Stimulated activated CD8-positive, alpha-beta memory T cell treated with anti-CD3 and anti-CD28 coated beads, Interleukin-2, amount 100 ng/mL, for 48 hours (primary cell): ENCODE data around the gene MAPKBP1.

ENCODE experiments used
- DNase-seq, 2 donors: peaks; one replicate each; pipeline ENCODE4 v3.0.0-alpha.2; 2020; ENCODE audit warnings: low read depth in 2 of 2

Gene MAPKBP1

GRCh38 chr15:41806291-41807181 is 32.3 kb downstream of the MAPKBP1 start:
- no peak for DNase-seq

GRCh38 chr15:41809121-41809520 is 34.8 kb downstream of the MAPKBP1 start:
- no peak for DNase-seq

GRCh38 chr15:41809526-41810220 is 35.4 kb downstream of the MAPKBP1 start:
- no peak for DNase-seq

DNA sequence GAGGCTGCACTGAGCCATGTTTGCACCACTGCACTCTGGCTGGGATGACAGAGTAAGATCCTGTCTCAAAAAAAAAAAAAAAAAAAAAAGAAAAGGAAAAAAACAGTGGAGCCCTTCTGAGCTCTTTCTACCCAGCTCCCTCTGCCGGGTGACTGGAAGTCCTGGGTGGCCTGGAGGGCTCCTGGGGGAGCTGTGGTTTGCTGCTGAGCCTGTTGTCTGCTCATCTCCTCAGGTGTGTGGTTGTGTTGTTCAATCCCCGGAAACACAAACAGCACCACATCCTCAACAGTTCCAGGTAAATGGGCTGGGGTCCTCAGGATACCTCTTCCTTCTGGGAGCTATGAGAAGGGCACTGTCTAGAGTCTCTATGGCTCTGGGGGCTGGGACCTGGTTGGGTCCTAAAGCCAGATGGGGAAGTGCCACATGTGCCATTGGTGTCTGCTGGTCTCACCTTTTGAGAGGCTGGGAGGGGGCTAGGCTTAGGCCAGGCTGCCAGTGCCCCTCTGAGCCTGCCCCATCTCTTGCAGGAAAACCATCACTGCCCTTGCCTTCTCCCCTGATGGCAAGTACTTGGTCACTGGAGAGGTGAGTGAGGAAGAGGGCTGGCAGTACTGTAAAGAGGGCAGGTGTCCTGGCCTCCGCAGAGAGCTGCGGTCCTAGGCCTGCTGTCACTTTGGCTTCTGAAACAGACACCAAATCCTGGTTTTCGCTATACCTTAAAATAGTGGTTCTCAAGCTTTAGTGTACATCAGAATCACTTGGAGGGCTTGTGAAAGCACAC is 36.6 kb downstream of the MAPKBP1 start:
- no peak for DNase-seq

DNA sequence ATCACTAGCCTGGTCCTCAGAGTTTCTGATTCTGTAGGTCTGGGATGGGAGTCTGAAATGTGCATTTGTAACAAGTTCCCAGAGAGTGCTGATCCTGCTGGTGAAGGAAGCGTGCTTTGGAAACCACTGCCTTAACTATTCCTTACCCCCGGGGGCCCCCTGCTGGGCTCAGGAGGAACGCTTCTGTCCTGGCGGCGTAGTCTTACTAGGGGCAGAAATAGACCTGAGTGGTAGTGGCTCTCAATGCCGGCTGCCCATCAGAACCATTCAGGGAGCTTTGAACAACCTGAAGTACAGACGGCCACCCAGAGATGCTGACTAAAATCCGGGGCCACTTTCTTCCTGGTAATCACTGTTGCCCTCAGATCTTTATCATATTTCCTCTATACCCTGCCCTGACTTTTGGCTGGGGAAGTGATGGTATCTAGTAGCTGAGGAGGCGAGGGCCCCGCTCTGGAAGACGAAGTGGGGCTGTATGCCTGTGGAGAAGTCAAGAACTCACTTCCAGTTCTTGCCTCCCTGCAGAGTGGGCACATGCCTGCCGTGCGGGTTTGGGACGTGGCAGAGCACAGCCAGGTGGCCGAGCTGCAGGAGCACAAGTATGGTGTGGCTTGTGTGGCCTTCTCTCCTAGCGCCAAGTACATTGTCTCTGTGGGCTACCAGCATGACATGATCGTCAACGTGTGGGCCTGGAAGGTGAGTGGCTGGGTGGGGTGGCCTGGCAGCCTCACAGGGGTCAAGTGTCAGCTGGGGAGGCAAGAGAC is 37.3 kb downstream of the MAPKBP1 start:
- peak; percentile 43 to 69 for DNase-seq

- DNase-seq = no peak
These were observed 38.6 kb downstream of the MAPKBP1 start for GRCh38 chr15:41812820-41813375.

- DNase-seq = no peak
These were observed 39.1 kb downstream of the MAPKBP1 start for GRCh38 chr15:41813426-41813825.

DNA sequence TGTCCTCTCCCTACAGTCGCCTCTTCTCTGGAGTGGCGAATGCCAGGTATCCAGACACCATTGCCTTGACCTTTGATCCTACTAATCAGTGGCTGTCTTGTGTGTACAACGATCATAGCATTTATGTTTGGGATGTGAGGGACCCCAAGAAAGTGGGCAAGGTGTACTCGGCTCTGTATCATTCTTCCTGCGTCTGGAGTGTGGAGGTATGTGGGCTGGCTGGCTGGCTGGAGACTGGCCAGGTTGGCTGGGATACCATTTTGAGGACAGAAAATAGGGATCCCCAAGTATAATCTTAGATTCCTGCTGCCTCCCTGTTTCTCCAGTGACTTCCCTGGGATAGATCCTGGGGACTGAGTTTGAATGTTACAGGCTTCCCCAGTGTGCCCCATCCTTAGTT is 40.2 kb downstream of the MAPKBP1 start:
- DNase-seq = no peak

- no peak for DNase-seq
These were observed 42.5 kb downstream of the MAPKBP1 start for GRCh38 chr15:41816788-41817187.

GRCh38 chr15:41817327-41817726 is 43.0 kb downstream of the MAPKBP1 start:
- no peak for DNase-seq

DNA sequence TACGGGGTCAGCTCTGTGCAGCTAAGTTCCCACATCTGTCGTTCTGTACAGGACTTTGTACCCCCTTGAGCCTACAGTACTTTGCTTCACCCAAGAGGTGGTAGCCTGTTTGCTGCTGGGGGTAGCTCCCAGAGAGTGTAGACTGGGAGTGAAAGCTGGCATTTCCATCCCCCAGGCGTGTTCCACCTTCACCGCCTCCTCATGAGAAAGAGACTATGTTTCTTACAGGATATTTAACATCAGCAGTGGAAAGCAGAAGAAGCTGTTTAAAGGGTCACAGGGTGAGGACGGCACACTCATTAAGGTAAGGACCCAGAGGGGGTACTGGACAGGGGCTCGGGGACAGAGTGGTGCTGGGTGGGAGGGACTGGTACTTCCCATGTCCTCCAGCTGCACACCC is 43.5 kb downstream of the MAPKBP1 start:
- DNase-seq = no peak

DNA sequence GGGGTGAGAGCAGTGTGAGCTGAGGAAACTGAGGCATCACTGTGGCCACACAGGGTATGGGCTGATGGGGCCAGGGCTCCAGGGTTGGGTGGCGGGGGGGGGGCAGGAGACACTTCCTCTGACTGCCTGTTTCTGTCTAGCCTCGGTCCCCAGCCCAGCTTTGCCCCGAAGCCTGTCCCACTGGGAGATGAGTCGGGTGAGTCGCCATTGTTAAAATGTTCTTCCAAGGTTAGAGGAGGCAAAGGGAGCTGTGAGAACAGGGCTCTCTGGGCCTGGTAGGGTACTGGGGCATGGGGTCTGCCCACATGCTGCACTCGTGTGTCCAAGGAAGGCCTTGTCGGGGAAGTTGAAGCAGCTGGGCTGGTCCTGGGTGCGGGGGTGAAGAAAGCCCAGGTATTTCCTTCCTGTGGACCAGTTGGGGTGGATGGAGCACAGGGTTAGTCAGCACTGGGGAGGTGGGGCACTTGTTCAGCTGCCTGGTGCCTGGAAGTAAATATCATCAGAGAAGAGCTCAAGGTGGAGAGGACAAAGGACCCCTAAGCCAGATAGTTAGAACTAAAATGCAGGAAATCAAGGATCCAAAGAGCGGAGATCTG is 45.3 kb downstream of the MAPKBP1 start:
- DNase-seq = no peak

GRCh38 chr15:41820791-41821423 is 46.6 kb downstream of the MAPKBP1 start:
- DNase-seq = no peak

GRCh38 chr15:41821831-41822230 is 47.5 kb downstream of the MAPKBP1 start:
- DNase-seq = no peak

- DNase-seq = no peak
These were observed 48.2 kb downstream of the MAPKBP1 start for GRCh38 chr15:41822471-41822870.

DNA sequence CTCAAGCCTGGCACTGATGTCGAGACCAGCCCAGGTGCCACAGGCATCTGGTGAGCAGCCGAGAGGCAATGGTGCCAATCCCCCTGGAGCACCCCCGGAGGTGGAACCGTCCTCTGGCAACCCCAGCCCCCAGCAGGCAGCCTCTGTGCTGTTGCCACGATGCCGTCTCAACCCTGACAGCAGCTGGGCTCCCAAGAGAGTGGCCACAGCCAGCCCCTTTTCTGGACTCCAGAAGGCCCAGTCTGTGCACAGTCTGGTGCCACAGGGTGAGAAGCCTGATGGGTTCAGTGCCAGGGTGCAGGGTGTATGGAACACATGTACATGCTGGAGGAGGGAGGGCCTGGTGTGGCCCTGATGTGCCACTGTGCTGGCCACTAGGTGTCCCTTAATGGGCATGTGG is 48.7 kb downstream of the MAPKBP1 start:
- no peak for DNase-seq

- no peak for DNase-seq
These were observed 49.2 kb downstream of the MAPKBP1 start for GRCh38 chr15:41823502-41823901.

GRCh38 chr15:41824062-41824745 is 49.9 kb downstream of the MAPKBP1 start:
- DNase-seq = no peak

GRCh38 chr15:41825145-41825544 is 50.9 kb downstream of the MAPKBP1 start:
- no peak for DNase-seq
